Coronary artery (tissue), 2 donors: ENCODE measurements around the gene XXYLT1.

Experiments used
- DNase-seq: peaks from one replicate; pipeline ENCODE4 v3.0.0-alpha.2; 2017; ENCODE audit warnings: low spot score
- H3K27ac ChIP-seq, 2 donors: fragments of 200-600 bp; sonication (generic); one replicate each; pipeline ENCODE4 v1.5.1; 2016 to 2019
- H3K4me3 ChIP-seq: fragments of 200-600 bp; sonication (generic); 2 replicates; pipeline ENCODE4 v1.5.1; 2016; ENCODE audit warnings: mild to moderate bottlenecking, moderate library complexity
- CTCF ChIP-seq: fragments of 200-600 bp; sonication (generic); IDR thresholded peaks from one replicate; pipeline ENCODE4 v1.5.1; 2019; ENCODE audit warnings: antibody characterized with exemption

The XXYLT1 gene

GRCh38 chr3:195133013-195133412 lies 137.9 kb downstream of the XXYLT1 start:
- DNase-seq: no peak
- no peak overlapping the region for H3K27ac ChIP-seq
- no peak overlapping the region for H3K4me3 ChIP-seq
- no peak for TF ChIP-seq CTCF

GRCh38 chr3:195131176-195131575 lies 139.8 kb downstream of the XXYLT1 start:
- Histone ChIP-seq H3K4me3 (no peak overlapping the region), H3K27ac (no peak overlapping the region)
- DNase-seq: no peak
- TF ChIP-seq CTCF: no peak

- TF ChIP-seq CTCF: no peak
- H3K27ac ChIP-seq: no peak overlapping the region
- H3K4me3 ChIP-seq: no peak overlapping the region
- no peak for DNase-seq
Observed at GRCh38 chr3:195129644-195130492, 141.1 kb downstream of the XXYLT1 start.

- no peak for TF ChIP-seq CTCF
- Histone ChIP-seq H3K27ac (no peak overlapping the region), H3K4me3 (no peak overlapping the region)
- no peak for DNase-seq
Observed at GRCh38 chr3:195129072-195129643, 141.8 kb downstream of the XXYLT1 start.

GRCh38 chr3:195128255-195129071 lies 142.5 kb downstream of the XXYLT1 start:
- H3K27ac ChIP-seq: no peak overlapping the region

GRCh38 chr3:195126056-195126605 lies 144.8 kb downstream of the XXYLT1 start:
- Histone ChIP-seq H3K27ac (no peak overlapping the region), H3K4me3 (no peak overlapping the region)
- TF ChIP-seq CTCF: no peak
- no peak for DNase-seq

More at GRCh38 chr3:195128255-195129071, 142.5 kb downstream of the XXYLT1 start:
- TF ChIP-seq CTCF: no peak
- no peak for DNase-seq
- H3K4me3 ChIP-seq: no peak overlapping the region
